ENCODE measurements around the gene BSG.
"Not testable (repeated sequence)": the region's sequence is repeated elsewhere in the genome, so short reads cannot be mapped to it uniquely, and the experiment has no call there.

The BSG gene

DNA sequence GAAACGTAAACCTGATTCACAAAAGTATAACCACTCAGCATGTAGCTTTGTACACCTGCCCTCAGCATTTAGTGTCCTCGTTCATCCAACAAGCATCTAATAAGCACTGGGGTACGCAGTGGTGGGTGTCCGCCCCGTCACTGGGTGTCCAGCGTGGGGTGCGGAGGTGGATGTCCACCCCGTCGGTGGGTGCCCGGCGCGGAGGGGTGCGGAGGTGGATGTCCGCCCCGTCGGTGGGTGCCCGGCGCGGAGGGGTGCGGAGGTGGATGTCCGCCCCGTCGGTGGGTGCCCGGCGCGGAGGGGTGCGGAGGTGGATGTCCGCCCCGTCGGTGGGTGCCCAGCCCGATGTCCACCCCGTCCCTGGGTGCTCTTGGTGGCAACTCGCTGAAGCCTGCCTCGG lies 12.8 kb downstream of the BSG start:
- DNase-seq, result not testable (repeated sequence)

DNA sequence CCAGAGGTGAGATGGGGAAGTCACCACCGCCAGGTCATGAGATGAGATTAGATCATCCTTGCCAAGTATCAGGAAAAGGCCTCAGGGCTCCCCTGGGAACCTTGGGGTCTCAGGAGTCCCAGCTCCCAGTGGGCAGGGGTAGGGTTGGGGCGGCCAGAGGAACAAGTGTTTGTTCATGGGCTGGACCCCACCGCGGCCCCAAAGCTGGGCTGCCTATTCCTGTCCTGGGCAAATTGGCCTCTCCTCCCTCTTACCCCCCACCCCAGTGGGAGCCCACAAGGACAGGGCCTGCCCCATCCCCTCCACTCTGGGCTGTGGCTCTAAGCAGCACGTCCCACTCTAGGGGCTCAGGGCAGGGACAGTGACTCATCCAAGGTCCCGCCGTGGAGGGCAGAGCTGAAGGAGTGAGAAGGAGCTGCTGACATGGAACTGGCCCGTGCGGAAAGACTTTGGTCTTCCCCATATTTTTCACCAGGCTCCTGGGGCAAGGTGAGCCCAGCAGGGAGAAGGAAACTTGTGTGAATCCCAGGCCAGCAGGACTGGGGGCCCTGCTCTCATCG lies 13.2 kb downstream of the BSG start:
- DNase-seq, result no peak

DNA sequence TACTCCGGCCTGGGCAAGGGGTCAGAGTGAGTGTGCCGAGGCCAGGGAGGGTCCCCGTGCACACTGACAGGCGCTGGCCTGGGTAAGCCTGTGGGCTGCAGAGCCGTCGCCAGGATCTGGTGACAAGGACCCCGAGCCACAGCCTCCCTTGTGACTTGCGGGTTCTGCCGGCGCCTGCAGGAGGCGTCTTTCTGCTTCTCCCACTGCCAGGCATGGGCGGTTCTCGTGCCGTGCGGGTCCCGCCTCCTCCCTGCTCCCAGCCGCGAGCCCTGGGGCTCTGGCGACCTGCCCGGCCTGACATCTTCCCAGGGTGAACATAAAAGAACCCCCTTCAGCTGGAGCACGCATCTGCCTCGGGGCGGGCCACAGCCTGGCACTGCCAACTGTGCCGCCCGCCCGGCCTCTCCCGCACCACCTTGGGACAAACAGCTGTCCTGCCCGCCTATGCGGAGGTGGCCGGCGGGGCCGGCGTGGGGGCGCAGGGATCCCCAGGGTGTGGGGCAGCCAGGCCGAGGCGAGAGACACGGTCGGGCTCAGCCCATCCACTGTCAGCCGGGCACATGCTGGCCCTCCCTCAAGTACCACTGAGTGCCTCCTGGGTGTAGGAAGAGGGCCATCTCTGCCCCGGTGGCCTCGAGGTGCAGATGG lies 15.8 kb downstream of the BSG start:
- DNase-seq, result peak; percentile 18 to 95 (median 81)

DNA sequence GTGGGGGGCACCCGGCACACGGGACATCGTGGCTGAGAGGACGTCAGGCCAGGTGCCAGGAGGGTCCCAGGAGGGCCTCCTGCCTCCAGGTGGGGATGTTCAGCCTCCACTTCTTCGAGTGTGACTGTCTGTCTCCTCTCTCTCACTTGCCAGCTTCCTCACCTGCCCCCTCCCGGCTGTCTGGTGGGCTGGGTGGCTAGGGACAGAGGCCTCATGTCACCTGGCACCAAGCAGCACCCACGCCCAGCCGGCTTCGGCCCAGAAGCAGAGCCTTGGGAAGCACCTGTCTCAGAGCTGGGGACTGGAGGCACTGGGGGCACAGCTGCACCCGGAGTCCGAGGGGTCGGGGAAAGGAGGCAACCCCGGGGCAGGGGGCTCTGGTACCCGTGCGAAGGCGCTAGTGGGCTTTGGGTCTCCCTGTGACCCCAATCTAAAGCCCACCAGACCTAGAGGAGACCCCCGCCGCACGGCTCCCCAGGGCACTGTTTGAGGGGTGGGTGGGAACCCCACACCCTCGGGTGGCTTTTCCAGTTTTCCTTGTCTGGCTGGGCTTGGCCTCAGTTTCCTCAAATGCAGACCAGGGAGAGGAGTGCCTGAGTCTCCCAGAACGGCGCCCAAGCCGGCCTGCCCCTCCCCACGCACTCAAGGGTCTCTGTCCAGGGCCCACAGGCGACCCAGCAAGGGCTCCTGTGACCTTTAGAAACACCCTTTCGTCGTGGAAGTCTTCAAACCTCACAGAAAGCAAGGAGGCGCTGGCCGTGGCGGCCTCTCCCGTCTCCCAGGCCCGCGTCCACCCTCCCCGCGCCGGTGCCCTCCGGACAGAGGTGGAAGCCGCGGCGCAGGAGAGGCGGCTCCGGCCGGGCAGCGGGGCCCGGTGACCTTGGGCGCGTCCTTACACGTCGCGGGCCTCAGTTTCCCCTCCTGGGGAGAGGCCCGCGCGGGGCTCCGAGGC lies 16.6 kb downstream of the BSG start:
- peak in 9 of 51 donors; percentile 29 to 60 (median 47) for DNase-seq

DNA sequence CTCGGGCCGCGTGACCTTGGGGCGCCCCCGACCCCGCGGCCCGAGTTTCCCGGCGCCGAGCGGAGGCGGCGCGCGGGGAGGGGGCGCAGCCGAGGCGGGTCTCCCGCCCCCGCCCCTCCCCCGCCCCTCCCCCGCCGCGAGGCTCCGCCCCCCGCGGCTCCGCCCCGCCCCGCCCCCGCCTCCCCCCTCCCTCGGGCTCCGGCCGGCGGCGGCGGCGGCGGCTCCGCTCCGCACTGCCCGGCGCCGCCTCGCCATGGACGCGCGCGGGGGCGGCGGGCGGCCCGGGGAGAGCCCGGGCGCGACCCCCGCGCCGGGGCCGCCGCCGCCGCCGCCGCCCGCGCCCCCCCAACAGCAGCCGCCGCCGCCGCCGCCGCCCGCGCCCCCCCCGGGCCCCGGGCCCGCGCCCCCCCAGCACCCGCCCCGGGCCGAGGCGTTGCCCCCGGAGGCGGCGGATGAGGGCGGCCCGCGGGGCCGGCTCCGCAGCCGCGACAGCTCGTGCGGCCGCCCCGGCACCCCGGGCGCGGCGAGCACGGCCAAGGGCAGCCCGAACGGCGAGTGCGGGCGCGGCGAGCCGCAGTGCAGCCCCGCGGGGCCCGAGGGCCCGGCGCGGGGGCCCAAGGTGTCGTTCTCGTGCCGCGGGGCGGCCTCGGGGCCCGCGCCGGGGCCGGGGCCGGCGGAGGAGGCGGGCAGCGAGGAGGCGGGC lies 17.4 kb downstream of the BSG start, which contains the start of gene HCN2:
TSS of gene HCN2 (plus strand) at position 189 of the 703 bp plus-strand sequence. CDS start at position 254, 65 bp downstream.
- peak in 2 of 51 donors; percentile 48 to 54 for DNase-seq

DNA sequence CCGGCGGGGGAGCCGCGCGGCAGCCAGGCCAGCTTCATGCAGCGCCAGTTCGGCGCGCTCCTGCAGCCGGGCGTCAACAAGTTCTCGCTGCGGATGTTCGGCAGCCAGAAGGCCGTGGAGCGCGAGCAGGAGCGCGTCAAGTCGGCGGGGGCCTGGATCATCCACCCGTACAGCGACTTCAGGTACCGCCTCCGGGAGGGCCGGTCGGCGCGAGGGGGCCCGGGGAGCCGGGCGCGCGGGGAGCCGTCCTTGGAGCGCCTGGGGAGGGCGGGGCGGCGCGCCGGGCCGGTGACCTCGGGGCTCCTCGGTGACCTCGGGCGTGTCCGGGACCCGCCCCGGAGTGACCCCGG lies 18.0 kb downstream of the BSG start:
- peak in 2 of 51 donors; percentile 17 to 20 for DNase-seq

DNA sequence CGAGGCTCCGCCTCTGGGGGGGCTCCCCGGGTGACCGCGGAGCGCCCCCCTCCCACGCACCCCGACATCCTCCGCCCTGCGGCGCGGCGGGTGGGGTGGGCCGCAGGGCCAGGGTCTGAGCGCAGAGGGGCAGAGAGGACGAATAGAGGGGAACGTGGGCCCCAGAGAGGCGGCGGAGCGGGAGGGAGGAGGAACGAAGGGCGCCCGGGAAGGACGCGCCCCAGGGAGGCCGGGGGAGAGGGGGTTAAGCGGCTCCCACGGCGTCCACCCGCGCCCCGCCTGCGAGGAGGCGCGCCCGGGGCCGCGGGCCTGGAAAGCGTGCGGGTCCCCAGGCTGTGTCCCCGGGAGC lies 18.3 kb downstream of the BSG start:
- DNase-seq, result no peak

DNA sequence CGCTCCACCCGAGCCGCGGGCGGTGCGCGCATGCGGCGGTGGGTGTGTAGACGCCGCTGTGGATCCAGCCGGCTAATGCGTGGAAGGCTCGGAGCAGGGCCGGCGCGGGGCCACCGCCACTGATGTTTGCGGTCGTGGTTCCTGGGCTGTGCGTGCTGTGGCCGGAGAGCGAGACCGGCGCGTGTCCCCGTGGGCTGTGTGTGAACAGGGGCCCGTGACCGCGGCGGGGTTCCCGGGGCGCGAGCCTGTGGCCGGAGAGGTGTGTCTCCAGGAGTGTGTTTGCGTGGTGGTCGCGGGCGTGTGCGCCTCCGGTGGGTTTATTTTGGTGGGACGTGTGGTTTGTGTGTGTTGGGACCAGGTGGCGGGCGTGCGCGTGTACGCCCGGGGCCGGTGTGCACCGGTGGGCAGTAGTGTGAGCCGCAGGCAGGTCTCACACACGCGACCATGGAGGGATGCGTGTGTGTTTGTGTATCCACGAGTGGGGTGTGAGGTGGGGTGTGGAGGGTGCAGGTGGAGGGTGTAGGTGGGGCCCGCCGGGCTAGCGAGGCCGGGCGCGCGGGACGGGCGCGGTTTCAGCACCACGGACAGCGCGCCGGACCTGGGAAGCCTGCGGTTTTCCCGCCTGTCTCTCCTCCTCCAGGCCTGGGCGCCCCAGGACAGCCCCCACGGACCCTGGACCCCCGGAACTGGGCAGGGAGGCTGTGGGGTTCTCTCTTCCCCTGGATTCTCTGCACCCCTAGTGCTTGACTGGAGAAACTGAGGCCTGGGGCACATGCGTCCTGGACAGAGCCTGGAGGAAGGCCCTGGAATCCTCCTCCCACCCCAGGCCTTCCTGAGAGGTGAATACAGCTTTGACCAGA lies 18.9 kb downstream of the BSG start:
- peak in 7 of 51 donors; percentile 12 to 52 (median 30) for DNase-seq

DNA sequence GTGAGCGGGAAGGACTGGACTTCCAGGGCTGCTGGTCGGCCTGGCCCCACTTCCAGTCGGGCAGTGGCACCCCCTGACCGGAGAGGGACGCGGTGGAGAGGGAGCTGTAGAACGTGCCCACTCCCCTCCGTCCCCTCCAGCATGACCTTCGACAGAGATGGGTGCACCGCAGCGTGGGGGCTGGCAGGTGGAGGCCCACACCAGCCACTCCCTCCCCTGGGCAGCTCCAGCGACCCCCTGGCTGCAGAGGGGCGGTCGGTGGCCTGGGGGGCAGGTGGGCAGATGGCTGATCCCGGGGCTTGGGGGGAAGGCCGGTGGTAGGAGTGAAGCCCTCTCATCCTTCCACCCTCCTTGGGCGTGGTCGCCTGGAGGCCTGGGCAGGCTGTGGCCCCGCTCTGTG lies 19.7 kb downstream of the BSG start:
- DNase-seq, result no peak

DNA sequence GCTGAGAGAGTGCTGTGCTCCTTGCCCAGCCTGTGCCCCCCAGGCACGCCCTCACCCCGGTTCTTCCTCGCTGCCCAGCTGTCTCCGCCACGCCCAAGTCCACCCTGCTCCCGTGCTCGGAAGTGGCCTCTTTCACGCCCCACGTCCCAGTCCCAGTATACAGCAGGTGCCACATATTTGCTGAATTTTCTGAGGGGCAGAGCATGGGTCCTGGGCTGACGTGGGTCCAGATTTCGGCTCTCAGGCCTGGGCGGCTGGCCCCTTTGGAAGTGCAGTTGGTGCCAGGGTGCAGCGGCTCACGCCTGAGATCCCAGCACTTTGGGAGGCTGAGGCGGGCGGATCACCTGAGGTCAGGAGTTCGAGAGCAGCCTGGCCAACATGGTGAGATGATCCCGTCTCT lies 20.7 kb downstream of the BSG start:
- DNase-seq, result no peak

DNA sequence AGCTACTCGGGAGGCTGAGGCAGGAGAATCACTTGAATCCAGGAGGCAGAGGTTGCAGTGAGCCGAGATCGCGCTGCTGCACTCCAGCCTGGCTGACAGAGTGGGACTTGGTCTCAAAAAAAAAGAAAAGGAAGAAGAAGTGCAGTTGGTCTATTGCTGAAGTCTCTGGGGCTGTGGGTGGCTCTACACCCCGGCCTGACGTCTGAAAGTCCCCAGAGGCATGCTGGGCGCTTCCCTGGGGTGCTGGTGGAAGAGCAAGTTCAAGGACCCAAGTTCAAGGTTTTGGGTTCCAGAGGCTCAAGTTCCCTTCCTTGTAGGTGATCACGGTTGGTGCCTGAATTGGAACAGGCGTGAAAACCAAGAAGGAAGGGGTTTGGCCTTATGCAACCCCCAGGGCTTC lies 21.1 kb downstream of the BSG start:
- DNase-seq, result no peak

DNA sequence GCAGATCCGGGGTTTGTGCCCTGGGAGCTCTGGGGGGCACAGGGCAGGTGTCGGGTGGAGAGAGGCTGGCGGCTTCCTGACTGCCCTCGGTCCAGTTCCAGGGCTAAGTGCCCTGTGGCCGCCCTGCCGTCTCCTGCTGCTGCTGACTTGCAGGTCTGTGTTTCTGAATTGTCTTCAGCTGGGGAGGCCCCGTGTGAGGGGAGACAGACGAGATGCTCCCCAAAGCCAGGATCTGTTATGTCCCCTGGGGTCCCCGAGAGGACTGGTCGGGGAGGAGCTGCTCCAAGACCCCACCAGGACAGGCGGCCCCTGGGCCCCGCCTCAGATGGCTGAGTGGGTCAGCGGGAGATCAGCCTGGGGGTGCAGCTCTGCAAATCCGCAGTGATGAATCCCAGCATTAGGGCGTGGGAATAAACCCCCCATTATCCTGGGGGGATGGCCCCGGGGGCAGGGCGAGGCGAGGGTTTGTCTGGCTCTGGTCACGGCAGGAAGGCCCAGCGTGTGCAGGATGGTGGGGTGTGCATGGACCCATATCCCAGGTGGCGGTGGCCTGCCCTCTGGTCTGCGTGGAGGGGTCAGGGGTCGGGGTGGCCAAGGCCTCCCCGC lies 22.0 kb downstream of the BSG start:
- DNase-seq, result no peak

DNA sequence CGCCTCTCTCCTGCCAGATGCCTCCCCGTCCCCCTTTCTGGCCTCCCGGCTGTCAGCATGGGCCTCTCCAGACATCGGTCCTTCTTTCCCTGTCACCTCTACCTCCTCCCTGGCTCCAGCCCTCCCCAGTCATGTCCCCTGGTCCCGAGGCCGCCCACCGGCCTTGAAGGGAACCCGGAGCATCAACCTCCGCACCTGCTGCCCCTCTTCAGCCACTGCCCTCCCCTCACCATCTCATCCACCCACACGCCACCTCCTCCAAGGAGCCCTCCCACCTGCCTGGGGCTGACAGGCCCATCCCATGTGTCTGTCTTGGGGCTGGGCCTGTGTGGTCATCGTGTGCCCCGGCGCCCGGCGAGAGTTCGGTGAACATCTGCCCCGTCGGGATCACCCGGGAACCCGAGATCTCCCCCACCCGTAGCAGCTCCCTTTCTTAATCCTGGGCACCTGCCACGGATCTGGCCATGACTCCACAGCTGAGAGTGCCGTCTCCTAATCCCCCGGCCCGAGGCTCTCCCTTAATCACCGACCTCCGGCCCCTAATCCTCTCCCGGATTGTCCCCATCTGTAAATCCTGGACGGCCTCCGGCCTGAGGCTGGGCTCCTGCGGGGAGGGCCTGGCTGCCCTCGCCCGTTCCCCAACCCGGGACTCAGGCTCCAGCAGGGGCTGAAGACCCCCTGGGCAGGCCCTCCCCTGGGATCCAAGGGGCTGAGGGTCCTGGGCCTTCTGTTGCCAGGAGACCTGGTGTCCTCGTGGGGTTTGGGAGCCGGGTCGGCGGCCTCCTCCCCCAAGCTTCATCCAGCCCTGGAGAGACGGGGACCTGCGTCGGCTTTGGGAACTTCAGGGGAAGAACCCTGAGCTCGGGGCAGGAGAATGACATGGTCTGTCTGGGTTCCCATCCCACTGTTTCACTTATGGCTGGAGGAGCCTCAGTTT lies 23.2 kb downstream of the BSG start:
- DNase-seq, result no peak

DNA sequence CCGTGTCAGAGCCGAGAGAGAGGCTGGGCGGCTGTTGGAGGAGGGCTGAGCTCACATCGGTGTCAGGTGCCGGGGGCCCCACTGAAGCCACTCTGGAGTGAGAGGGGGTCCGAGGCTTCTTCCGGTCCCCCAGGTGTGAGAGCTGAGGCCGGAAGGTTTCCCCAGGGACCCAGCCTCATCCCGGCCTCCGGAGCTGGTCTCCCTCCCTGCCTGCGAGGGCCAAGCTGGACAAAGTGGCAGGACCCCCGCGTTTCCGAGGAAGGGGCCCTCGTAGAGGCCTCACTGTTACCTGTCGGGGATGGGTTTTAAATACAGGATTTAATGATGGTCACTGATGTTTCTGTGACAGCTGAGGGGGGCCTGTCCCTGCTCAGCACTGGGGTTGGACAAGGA lies 23.9 kb downstream of the BSG start:
- no peak for DNase-seq

DNA sequence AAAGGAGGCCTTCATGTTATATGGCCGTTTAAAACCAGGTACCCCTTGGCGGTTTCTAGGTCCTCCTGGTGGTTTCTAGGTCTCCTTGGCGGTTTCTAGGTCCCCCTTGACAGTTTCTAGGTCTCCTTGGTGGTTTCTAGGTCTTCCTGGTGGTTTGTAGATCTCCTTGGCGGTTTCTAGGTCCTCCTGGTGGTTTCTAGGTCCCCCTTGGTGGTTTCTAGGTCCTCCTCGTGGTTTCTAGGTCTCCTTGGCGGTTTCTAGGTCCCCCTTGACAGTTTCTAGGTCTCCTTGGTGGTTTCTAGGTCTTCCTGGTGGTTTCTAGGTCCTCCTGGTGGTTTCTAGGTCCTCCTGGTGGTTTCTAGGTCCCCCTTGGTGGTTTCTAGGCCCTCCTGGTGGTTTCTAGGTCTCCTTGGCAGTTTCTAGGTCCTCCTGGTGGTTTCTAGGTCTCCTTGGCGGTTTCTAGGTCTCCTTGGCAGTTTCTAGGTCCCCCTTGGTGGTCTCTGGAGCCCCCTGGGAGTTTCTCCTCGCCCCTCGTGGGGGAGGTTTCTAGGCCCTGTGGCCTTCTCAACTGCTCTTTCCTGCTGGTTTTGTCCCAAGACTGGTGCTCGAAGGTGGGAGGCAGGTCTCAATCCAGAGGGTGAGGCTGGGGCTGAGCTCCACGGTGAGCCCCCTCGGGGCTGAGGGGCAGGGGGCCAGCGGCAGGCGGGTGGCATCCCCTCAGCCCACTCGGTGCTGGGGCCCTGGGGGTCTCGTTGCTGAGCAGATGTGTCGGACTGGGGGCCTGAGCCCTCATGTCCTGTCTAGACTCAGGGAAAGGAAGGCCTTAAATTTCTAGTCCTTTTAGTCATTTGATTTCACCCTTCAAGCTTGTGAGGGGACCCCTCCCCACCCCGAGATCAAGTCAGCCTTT lies 25.3 kb downstream of the BSG start:
- no peak for DNase-seq

DNA sequence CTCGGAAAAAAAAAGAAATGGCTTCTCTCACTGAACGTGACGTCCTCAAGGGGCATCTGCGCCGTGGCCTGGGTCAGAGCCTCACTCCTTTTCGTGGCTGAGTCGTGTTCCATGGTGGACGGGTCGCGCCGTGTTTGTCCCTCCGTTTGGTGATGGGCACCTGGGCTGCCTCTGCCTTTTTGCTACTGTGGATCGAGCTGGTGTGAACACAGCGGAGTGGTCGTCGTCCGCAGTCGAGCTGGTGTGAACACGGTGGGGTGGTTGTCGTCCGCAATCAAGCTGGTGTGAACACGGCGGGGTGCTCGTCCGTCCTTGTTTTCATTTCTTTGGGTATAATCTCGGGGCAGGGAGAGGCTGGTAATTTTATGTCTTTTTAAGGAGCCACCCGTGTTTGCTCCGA lies 28.9 kb downstream of the BSG start:
- DNase-seq, result no peak

DNA sequence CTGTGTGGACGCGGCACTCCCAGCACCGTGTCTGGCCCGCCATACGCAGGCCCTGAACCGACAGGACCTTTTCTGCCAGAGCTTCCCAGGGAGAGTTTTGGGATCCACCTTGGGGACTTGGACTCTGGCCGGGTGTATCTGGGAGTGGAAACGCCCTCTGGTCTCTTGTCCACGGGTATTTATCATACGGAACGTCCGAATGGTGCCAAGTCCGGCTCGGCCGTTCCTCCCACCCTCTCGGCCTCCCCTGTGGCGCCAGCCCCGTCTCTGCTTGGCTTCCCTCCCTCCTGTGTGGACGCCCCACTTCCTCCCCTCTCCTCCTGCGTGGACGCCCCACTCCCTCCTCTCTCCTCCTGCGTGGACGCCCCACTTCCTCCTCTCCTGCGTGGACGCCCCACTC lies 29.4 kb downstream of the BSG start:
- DNase-seq, result no peak
